ENCODE results near the gene DDX6. TPM values are rescaled to one million over a fixed set of nuclear protein-coding genes. Genes with fewer than 3 reads are reported as not detected.

DDX6 gene
- total RNA-seq, result 150 and 202 TPM in 2 replicates

GRCh38 chr11:118791111-118791960 lies at the start of gene DDX6:
Gene DDX6, minus strand, starts transcription at chr11:118791164. Its CDS starts 4,913 bp downstream, at chr11:118786251.

Small RNA genes within 50 kb of the gene (small RNA-seq; reads per million reads assigned to genes)
- gene AP004609.2 (not detected), gene RF00019 (not detected), gene RNU6-376P (not detected)

Other genes starting within 250 kb of the DDX6 start
- 30.1 and 33.5 TPM in 2 replicates for gene IFT46, start 225.2 kb downstream of the DDX6 start, total RNA-seq
- gene ARCN1, start 218.8 kb downstream of the DDX6 start, total RNA-seq, result 171 and 177 TPM in 2 replicates
- gene PHLDB1, start 183.5 kb downstream of the DDX6 start, total RNA-seq, result 122 and 153 TPM in 2 replicates
- not detected in 2 replicates for gene TREH, start 111.5 kb downstream of the DDX6 start, total RNA-seq
- not detected in 2 replicates for gene CXCR5, start 92.7 kb upstream of the DDX6 start, total RNA-seq
- gene BCL9L, start 134.8 kb upstream of the DDX6 start, total RNA-seq, result 13.9 and 22.9 TPM in 2 replicates
- gene UPK2, start 165.1 kb upstream of the DDX6 start, total RNA-seq, result not detected in 2 replicates
- not detected in 2 replicates for gene FOXR1, start 180.6 kb upstream of the DDX6 start, total RNA-seq
- 24.2 and 27.2 TPM in 2 replicates for gene CENATAC, start 207.0 kb upstream of the DDX6 start, total RNA-seq
- gene RPS25, start 227.2 kb upstream of the DDX6 start, total RNA-seq, result 1,172 and 2,215 TPM in 2 replicates
- 54.2 and 66.2 TPM in 2 replicates for gene TRAPPC4, start 227.6 kb upstream of the DDX6 start, total RNA-seq
- gene SLC37A4, start 239.7 kb upstream of the DDX6 start, total RNA-seq, result 17.7 and 27.4 TPM in 2 replicates

Measured in vein endothelial cell (primary cell).